Stimulated activated naive CD4-positive, alpha-beta T cell (primary cell): ENCODE results near the gene CDH12.
"Not testable (repeated sequence)": the region's sequence is repeated elsewhere in the genome, so short reads cannot be mapped to it uniquely, and the experiment has no call there.

Source experiments
- DNase-seq, 6 experiments: peaks; one replicate each; lab custom pipeline; 2025; lab: John Stamatoyannopoulos, UW

The CDH12 gene

GRCh38 chr5:22649074-22649473 lies 204.1 kb downstream of the CDH12 start:
- no peak for DNase-seq

GRCh38 chr5:22644859-22645258 lies 208.3 kb downstream of the CDH12 start:
- no peak for DNase-seq

- no peak for DNase-seq
These were observed 209.8 kb downstream of the CDH12 start for GRCh38 chr5:22643356-22643755.

GRCh38 chr5:22631683-22632082 lies 221.5 kb downstream of the CDH12 start:
- no peak for DNase-seq

- DNase-seq, result no peak
These were observed 226.1 kb downstream of the CDH12 start for GRCh38 chr5:22627029-22627428.

GRCh38 chr5:22625451-22625850 lies 227.7 kb downstream of the CDH12 start:
- no peak for DNase-seq

GRCh38 chr5:22621084-22621483 lies 232.1 kb downstream of the CDH12 start:
- DNase-seq, result no peak

- no peak for DNase-seq
These were observed 237.2 kb downstream of the CDH12 start for GRCh38 chr5:22615964-22616363.

- no peak for DNase-seq
These were observed 238.6 kb downstream of the CDH12 start for GRCh38 chr5:22614486-22615094.

GRCh38 chr5:22612928-22613327 lies 240.2 kb downstream of the CDH12 start:
- no peak for DNase-seq

GRCh38 chr5:22611327-22611726 lies 241.8 kb downstream of the CDH12 start:
- DNase-seq, result no peak

GRCh38 chr5:22607498-22607897 lies 245.6 kb downstream of the CDH12 start:
- not testable (repeated sequence) for DNase-seq

GRCh38 chr5:22605473-22605872 lies 247.7 kb downstream of the CDH12 start:
- no peak for DNase-seq

- no peak for DNase-seq
These were observed 248.4 kb downstream of the CDH12 start for GRCh38 chr5:22604711-22605110.

GRCh38 chr5:22598796-22599195 lies 254.3 kb downstream of the CDH12 start:
- no peak for DNase-seq

GRCh38 chr5:22596404-22596970 lies 256.7 kb downstream of the CDH12 start:
- no peak for DNase-seq

- DNase-seq, result no peak
These were observed 258.7 kb downstream of the CDH12 start for GRCh38 chr5:22594491-22594890.

- no peak for DNase-seq
These were observed 259.6 kb downstream of the CDH12 start for GRCh38 chr5:22593592-22593991.

GRCh38 chr5:22591461-22591860 lies 261.7 kb downstream of the CDH12 start:
- no peak for DNase-seq

GRCh38 chr5:22590677-22591268 lies 262.4 kb downstream of the CDH12 start:
- no peak for DNase-seq

GRCh38 chr5:22577711-22578110 lies 275.4 kb downstream of the CDH12 start:
- DNase-seq, result no peak

- DNase-seq, result no peak
These were observed 276.1 kb downstream of the CDH12 start for GRCh38 chr5:22577006-22577405.

- no peak for DNase-seq
These were observed 280.2 kb downstream of the CDH12 start for GRCh38 chr5:22572941-22573340.

- no peak for DNase-seq
These were observed 285.2 kb downstream of the CDH12 start for GRCh38 chr5:22567983-22568382.
